ENCODE data around the gene MYH10.
A peak's percentile ranks its signal among the peaks of the same experiment; 100 is the strongest.

The MYH10 gene

DNA sequence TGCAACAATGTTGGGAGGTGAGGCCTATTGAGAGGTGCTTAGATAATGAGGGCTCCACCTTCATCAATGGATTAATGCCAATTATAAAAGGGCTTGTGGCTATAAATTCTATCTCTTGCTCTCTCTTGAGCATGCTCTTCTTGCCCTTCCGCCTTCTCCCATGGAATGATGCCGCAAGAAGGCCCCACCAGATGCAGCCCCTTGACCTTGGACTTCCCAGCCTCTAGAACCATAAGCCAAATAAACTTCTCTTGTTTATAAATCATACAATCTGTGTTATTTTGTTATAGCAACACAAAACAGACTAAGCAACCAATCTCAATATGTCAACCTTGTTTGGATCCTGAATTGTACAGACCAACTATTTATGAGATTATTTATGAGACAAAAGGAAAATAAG lies 20.0 kb downstream of the MYH10 start:
- intact Hi-C loops (cut with DNase I; ENCODE audit: low total_unique reads) = no loop called here
- peak overlapping the region; percentile 37 to 46 for H3K4me3 ChIP-seq
- H3K27me3 ChIP-seq = no peaks in the 10 kb centered on the region
- TF ChIP-seq, protein P1, sequence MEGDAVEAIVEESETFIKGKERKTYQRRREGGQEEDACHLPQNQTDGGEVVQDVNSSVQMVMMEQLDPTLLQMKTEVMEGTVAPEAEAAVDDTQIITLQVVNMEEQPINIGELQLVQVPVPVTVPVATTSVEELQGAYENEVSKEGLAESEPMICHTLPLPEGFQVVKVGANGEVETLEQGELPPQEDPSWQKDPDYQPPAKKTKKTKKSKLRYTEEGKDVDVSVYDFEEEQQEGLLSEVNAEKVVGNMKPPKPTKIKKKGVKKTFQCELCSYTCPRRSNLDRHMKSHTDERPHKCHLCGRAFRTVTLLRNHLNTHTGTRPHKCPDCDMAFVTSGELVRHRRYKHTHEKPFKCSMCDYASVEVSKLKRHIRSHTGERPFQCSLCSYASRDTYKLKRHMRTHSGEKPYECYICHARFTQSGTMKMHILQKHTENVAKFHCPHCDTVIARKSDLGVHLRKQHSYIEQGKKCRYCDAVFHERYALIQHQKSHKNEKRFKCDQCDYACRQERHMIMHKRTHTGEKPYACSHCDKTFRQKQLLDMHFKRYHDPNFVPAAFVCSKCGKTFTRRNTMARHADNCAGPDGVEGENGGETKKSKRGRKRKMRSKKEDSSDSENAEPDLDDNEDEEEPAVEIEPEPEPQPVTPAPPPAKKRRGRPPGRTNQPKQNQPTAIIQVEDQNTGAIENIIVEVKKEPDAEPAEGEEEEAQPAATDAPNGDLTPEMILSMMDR (IDR thresholded peaks at IDR 0.05) = no peak
- no peak for DNase-seq
- H3K36me3 ChIP-seq = no peaks in the 10 kb centered on the region
- H3K9me3 ChIP-seq = no peaks in the 10 kb centered on the region
- peak overlapping the region; percentile 97 to 98 for H3K27ac ChIP-seq
- H3K4me1 ChIP-seq = peaks cover 0 to 96% (median 44%) of the 10 kb centered on the region in 4 donors

DNA sequence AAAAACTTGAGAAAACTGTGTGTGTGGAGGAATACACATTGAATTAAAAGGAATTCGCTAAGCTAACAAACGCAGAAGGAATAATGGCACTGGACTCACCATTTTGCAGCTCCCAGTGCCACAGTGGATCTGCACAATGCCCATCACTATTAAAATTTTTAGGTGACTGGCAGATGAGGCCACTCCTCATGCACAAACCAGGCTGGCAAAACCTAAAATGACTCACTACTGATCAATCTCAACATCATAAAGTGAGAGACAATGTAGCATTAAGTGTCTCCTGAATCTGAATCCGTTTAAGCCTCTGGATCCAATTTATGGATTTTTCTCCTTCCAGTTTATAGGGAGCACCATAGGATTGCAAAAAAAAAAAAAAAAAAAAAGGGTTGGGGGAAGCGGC lies 20.6 kb downstream of the MYH10 start:
- Histone ChIP-seq H3K36me3 (no peaks in the 10 kb centered on the region), H3K4me3 (no peak overlapping the region), H3K9me3 (no peaks in the 10 kb centered on the region), H3K4me1 (peaks cover 0 to 96% (median 48%) of the 10 kb centered on the region in 4 donors), H3K27me3 (no peaks in the 10 kb centered on the region), H3K27ac (peak overlapping the region; percentile 97 to 98)
- TF ChIP-seq, protein P1 (IDR thresholded peaks at IDR 0.05) = no peak
- DNase-seq = no peak
- intact Hi-C loops (cut with DNase I; ENCODE audit: low total_unique reads) = no loop called here

DNA sequence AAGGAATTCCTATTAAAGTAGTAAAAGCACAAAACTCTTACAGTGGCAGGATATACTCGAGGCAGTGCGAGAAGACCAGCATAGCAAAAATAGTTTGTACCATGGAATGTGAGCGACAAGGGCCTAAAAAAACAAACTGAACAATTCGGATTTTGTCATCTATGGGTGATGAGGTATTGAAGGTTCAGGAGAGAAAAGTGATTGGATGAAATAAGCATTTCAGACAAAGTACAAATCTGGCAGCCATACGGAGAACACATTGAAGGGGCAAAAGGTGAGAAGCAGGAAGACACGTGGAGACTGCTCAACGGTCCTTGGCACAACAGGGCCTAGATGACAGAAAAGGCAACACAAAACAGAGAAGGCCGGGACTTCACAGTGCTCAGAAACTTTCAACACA lies 22.5 kb downstream of the MYH10 start:
- H3K27ac ChIP-seq = peak overlapping the region; percentile 97 to 98
- H3K9me3 ChIP-seq = no peaks in the 10 kb centered on the region
- H3K4me1 ChIP-seq = peaks cover 0 to 99% (median 46%) of the 10 kb centered on the region in 4 donors
- TF ChIP-seq, protein P1 (IDR thresholded peaks at IDR 0.05) = no peak
- H3K36me3 ChIP-seq = no peaks in the 10 kb centered on the region
- no peak for DNase-seq
- H3K27me3 ChIP-seq = no peaks in the 10 kb centered on the region
- intact Hi-C loops (cut with DNase I; ENCODE audit: low total_unique reads) = no loop called here
- peak overlapping the region; percentile 7 to 25 for H3K4me3 ChIP-seq

DNA sequence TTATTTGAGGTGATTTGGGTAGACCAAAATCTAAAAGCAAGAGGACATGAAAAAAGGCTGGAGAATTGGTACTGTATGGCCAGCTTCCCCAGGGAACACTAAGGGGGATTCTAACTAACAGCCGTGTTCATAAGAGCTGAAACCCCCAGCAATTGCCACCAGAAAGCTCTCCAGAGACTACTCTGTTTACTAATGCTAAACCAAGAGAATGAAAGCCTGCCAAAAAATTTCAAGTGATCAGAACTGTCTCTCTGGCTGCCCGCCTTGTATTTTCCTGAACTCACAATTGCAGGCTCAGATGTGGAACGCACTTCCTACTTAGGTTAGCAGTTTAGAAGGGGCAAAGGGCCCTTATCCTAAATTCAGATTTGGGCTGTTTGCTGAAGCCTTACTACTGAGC lies 24.1 kb downstream of the MYH10 start:
- TF ChIP-seq, protein P1 (IDR thresholded peaks at IDR 0.05) = no peak
- H3K4me3 ChIP-seq = peak overlapping the region in 1 of 2 donors; percentile 4
- H3K9me3 ChIP-seq = no peaks in the 10 kb centered on the region
- H3K27me3 ChIP-seq = no peaks in the 10 kb centered on the region
- peak overlapping the region; percentile 97 to 98 for H3K27ac ChIP-seq
- intact Hi-C loops (cut with DNase I; ENCODE audit: low total_unique reads) = no loop called here
- H3K36me3 ChIP-seq = no peaks in the 10 kb centered on the region
- no peak for DNase-seq
- H3K4me1 ChIP-seq = peaks cover 0 to 98% (median 41%) of the 10 kb centered on the region in 4 donors

DNA sequence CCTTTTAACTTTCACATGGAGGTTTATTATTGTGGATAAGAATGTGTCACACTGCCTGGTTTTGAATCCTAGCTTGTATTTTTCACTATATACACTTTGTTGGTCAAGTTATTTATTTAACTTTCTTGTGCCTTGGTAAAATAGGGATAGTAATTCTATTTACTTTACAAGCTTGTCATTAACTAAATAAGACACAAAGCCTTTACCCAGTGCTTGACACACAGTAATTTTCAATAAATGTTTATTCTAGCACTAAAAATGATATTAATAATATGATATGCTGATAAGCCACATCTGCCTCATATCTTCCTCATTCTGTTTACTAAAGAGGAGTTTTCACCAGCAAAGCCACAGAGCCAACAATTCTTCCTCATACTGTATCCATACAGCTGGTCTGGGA lies 27.8 kb downstream of the MYH10 start:
- intact Hi-C loops (cut with DNase I; ENCODE audit: low total_unique reads) = no loop called here
- TF ChIP-seq, protein P1 (IDR thresholded peaks at IDR 0.05) = no peak
- Histone ChIP-seq H3K36me3 (peaks cover 0 to 5% (median 0%) of the 10 kb centered on the region in 3 donors), H3K27ac (peak overlapping the region; percentile 97 to 98), H3K4me1 (peaks cover 0 to 93% (median 17%) of the 10 kb centered on the region in 4 donors), H3K9me3 (no peaks in the 10 kb centered on the region), H3K27me3 (no peaks in the 10 kb centered on the region), H3K4me3 (no peak overlapping the region)
- DNase-seq = no peak

Data from tibial artery (tissue), 4 donors.